COLO668 (cell line): ENCODE measurements around the gene MLST8.
A peak's percentile ranks its signal among the peaks of the same experiment; 100 is the strongest.

Source experiments
- DNase-seq: peaks from one replicate; lab custom pipeline; 2025; ENCODE audit not compliant: unreplicated experiment; lab: John Stamatoyannopoulos, UW

The MLST8 gene

DNA sequence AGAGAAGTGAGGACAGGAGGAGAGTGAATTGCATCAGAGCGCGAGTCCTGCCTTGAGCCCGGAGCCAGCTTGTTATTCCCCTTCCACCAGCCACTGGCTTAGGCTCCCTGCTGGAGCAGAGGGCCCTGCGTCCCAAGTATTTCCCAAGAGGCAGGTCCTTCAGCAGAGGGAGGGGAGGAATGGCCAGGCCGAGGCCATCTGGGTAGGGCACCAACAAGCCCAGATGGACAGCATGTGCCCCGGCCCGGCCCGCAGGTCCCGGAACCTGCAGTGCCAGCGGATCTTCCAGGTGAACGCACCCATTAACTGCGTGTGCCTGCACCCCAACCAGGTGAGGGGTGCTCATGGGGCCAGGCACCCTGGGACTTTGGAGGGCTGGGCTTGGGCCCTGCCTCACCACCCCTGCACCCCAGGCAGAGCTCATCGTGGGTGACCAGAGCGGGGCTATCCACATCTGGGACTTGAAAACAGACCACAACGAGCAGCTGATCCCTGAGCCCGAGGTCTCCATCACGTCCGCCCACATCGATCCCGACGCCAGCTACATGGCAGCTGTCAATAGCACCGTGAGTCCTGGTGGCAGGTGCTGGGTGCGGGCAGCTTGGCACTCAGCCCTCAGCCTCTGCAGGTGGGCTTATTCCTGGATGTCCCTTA, 1.7 kb downstream of the MLST8 start:
- no peak for DNase-seq

DNA sequence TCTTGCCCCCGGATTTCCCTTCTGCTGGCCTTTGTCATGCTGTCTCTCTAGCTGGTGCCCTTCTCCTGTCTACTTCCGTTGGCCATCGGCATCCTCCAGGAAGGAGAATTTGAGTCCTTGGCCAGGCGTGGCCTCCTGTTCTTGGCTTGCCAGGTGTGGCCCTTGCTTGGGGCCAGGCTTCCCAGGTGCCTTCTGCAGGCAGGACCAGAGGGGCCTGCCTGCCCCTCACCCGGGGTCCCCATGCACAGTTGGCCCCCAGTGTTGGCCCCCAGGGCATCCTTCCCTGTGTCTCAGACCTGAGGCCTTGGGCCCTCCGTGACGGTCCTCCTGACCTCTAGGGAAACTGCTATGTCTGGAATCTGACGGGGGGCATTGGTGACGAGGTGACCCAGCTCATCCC, 2.6 kb downstream of the MLST8 start:
- no peak for DNase-seq

DNA sequence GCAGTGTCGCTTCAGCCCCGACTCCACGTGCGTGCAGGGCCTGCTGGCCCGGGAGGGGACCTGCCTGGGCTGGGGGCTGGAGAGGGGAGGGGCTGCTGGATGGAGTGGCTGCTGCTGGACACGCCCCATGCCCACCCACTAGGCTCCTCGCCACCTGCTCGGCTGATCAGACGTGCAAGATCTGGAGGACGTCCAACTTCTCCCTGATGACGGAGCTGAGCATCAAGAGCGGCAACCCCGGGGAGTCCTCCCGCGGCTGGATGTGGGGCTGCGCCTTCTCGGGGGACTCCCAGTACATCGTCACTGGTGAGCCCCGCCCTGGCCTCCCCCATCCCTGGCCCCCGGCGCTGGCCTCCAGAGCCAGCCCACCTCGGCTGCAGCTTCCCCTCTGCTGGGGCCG, 3.1 kb downstream of the MLST8 start:
- DNase-seq: no peak

DNA sequence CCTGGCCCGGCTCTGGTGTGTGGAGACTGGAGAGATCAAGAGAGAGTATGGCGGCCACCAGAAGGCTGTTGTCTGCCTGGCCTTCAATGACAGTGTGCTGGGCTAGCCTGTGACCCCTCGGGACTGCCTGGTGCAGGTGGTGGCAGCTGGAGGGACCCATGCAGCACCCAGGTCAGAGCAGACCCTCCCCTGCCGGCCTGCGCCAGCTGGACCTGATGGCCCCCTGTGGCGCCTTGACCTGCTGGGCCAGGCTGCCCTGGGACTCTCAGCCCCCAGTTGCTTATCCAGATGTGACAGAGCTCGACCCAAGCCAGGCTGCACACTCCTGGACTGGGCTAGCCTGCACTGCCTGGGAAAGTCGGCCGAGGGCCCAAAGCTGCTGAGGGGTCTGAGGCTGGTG, 3.5 kb downstream of the MLST8 start:
- DNase-seq: no peak

DNA sequence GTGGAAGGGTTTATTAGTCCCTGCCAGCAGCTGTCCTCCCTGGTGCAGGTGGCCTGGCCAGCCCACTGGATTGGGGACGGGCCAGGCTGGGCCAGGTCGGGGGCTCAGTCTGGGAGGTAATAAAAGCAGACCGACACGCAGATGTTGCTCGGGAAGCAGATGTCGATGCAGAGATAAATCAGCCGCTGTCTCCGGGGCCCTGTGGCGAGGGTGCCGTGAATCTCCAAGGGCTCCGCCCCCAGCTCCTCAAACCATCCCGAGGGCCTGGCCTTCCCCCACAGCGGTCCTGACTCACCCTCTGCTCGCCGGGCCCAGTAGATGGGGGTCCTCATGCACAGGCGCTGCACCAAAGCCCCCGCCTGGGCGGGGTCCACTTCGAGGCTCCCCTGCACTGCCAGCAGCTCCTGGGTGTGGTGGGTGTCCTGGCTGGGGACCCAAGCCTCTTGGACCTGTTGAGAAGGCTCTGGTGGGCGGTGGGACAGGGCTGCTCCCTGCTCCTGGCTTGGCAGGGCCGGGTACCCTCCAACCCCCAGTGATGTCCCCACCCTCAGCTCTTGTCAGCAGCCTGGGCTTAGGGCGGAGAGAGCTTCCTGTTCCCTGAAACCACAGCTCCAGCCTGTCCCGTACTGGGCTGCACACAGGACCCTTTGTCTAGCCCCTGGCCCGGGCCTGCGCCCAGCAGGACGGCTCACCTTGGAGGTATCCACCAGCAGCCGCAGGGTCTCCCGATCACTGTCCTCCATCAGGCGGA, 4.2 kb downstream of the MLST8 start:
- peak; percentile 16 for DNase-seq

DNA sequence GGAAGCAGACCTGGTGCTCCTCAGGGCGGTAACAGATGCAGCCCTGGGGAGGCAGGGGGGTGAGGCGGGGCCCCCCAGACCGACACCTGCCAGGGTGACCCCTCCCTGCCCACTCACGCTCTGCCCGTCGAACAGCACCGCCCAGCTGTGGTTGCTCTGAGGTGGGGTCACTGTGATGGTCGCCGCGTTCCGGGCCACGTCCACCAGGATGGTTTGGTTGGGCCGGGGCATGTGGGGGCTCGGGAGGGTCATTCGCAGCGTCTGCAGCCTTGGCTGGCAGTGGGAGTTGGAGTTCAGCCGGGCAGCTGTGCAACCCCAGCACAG, 4.7 kb downstream of the MLST8 start:
- DNase-seq: no peak

DNA sequence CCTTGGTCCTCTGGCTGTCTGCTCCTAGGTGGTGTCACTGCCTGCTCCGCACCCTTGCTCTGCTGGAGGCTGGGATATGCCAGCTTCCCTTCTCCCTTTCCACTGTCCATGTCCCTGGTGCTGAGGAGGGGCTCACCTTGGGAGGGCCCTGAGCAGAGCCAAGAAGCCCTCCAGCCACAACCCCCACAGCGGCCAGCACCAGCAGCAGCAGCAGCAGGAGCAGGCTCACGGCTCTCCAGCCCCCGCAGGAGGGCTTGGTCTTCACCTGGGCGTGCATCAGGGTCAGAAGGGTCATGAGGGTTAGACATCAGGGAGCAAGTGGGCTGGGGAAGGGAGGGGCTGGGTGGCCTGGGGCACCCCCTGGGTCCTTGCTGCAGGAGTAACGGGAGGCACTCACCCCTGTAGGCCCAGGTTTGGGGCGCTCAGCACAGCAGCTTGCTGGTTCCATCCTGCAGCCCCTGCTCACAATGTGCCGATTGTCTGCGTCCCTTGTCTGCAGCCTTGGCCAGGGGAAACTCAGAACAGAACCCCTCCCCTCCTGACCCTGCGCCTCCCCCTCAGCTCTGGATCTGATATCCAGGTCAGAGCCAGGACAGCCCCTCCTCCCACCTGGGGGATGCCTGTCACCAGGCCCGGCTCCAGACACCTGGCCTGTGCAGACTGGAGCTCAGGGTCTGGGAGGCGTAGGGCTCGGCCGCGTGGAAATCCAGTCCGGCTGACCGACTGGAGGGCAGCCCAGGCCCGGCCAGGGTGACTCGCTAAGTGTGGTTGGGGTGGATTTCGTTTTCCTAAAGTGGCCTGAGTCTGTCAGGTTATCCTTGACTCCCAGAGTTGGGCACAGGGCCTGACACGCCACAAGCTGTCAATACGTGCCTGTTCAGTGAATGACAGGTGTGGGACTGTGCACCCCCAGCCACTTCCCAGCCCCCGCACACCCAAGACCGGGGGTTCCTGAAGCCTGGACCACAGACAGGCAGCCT, 5.4 kb downstream of the MLST8 start, which contains the start of gene BRICD5:
TSS of gene BRICD5 (minus strand) at position 478 of the 980 bp plus-strand sequence. CDS start at position 448, 30 bp downstream.
- no peak for DNase-seq

DNA sequence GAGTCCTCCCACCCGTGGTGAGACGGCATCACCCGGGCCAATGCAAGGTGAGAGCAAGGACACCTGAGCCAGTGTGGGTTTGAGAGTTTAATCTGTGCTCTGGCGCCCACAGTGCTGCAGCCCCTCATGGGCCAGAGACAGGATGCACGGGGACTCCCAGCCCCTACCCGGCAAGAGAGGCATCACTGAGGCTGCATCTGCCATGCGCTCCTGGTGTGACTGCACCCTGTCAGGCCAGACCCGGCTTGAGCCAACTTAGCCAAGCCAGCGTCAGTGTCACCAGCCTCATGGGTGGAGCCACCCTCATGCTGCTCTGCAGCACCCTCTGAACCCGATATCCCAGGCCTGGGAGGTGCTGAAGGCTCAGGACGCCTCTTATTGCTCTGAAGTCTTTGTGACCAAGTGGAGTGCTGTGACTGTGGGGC, 6.7 kb downstream of the MLST8 start:
- no peak for DNase-seq

DNA sequence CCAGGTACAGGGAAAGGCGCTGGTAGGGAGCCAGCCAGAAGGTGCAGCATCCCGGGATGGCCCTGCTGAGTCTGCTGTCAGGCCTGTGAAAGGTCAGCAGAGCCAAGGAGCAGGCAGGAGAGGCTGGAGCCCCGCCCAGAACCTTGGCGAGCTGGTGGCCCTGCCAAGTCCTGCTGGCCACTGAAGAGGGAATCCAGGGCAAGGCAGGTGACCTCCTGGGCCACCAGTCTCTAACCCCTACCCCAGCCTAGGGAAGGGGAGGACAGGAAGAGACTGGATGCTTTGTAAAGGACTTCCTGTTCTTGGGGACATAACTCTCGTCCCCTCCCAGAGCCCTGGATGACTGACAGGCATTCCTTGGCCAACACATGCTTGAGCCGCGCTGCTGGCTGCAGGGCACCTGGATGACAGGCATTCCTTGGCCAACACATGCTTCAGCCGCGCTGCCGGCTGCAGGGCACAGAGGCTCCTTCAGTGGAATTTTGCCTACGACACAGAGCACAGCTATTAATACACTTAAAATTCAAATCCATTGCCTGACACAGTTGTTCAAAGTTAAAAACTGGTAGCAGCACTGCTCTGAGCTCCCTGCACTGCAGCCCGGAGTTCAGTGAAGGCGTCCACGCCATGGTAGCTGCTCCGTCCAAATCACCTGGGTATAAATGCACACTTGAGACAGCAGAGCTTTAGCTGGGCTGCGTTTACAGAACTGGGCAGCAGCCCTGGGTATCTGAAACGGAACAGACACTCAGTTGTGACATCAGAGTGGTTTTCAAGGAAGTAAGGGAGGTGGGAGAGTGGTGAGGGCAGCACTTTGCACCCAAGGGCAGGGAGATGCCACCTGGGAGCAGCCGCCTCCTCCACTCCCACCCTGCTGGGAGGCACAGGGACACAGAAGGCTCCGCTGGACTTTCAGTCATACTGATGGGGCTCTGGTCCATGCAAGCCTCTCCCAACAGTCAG, 7.4 kb downstream of the MLST8 start:
- DNase-seq: peak; percentile 32

DNA sequence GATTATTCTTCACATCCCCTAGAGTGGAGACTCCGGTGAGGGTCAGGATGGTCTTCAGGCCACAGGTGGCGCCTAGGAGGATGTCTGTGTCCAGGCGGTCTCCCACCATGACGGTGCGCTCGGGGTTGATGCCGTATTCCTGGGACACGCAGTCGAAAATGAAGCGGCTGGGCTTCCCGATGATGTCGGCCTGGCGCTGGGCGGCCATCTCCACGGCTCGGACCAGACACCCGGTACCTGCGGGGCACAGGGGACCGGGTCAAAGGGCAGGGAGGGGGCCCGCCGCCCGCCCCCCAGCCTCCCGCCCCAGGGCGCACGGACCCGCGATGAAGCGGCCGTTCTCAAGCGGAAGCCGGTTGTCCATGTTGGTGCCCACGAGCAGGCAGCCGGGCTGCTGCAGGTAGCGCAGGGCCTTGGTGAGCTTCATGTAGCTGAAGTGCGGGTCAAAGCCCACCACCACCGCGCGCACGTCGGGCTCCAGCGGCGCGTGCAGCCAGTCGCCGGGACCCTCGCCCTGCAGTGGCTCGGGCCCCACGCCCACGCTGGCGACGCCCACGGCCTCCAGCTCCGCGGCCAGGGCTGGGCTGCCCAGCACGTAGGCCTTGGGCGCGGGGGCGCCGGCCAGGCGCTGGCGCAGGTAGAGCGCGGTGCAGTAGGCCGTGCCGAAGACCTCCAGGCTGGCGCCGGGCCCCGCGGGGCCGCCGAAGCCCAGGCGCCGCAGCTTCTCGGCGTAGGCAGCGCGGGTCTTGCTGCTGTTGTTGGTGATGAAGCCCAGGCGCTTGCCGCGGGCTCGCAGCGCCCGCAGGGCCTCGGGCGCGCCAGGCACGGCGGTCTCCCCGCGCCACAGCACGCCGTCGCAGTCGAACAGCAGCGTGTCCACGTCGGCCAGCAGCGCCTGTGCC, 8.8 kb downstream of the MLST8 start:
- DNase-seq: peak; percentile 49

DNA sequence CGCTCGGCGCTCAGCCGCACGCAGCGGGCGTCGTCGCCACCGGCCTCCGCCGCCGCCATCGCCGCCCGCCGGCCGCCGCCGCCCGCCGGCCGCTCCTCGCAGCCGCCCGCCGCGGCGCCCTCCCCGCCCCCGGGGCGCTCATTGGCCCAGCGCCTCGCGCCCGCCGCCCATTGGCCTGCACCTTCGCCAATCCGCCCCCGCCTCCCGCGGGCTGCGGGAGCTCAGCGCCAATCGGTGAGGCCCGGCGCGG, 9.4 kb downstream of the MLST8 start, which contains the start of gene PGP:
TSS of gene PGP (minus strand) at position 122 of the 250 bp plus-strand sequence. CDS start at position 59, 63 bp downstream.
- DNase-seq: no peak

DNA sequence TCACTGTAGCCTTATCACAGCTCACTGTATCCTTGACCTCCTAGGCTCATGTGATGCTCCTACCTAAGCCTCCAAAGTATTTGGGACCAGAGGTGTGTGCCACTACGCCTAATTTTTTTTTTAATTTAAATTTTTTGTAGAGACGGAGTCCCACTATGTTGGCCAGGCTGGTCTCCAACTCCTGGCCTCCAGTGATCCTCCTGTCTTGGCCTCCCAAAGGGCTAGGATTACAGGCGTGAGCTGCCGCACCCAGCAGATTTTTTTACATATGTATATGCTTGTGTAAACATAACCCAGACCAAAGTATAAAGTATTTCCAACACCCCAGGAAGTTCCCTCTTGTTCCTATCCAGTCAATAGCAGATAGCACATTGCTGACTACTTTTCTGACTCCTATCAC, 11.1 kb downstream of the MLST8 start:
- no peak for DNase-seq

DNA sequence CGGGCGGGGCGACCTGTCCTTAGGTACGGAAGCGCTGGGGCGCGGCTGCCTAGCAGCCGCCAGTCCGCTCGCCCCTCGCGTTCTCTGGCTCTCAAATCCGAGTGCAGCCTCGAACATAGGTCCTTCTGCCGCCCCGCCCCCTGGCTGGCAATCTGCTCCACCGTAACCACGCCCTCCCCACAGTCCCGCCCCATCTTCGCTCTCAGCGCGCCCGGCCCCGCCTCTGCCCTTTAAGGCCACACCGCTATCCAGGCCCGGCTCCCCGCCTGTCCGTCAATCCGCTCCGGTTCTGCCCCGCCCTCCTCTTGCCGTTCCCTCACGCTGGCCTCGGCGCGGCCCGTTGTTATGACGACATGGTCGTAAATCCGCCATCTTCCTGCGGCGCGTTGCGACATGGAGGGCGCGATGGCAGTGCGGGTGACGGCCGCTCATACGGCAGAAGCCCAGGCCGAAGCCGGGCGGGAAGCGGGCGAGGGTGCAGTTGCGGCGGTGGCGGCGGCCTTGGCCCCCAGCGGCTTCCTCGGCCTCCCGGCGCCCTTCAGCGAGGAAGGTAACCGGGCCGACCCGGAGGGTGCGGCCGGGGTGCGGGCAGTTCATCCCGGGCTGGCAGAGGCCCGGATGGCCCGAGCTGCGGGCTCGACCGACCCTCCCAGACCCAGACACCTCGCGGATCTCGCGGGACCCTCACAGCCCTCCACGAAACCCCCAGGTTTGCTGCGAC, 18.1 kb downstream of the MLST8 start, which contains the start of gene E4F1:
TSS of gene E4F1 (plus strand) at position 371 of the 721 bp plus-strand sequence. CDS start at position 394, 23 bp downstream.
- DNase-seq: peak; percentile 99

DNA sequence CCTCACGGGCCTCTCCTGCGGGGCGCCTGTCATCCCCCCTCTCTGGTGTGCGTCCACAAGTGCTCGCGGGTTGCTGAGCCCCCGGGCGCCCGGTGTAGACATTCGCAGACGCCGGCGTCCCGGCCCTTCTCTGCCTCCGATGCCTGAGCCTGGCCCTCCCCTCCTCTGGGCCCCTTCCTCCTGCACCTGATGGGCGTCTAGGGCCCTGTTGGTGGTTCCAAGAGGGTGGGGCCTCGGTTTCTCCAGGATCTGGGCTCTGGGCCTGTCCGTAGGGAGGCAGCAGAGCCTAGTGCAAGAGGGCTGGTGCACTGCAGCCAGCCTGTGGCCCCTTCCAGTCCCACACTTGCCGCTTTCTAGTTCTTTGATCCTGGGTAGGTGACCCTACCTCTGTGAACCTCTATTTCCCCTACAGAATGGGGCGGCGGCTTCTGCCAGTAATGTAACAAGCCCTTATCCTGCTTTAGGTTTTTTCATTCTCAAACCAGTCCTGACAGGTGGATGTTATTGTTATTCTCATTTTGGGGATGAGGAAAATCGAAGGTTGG, 18.8 kb downstream of the MLST8 start:
- peak; percentile 59 for DNase-seq

DNA sequence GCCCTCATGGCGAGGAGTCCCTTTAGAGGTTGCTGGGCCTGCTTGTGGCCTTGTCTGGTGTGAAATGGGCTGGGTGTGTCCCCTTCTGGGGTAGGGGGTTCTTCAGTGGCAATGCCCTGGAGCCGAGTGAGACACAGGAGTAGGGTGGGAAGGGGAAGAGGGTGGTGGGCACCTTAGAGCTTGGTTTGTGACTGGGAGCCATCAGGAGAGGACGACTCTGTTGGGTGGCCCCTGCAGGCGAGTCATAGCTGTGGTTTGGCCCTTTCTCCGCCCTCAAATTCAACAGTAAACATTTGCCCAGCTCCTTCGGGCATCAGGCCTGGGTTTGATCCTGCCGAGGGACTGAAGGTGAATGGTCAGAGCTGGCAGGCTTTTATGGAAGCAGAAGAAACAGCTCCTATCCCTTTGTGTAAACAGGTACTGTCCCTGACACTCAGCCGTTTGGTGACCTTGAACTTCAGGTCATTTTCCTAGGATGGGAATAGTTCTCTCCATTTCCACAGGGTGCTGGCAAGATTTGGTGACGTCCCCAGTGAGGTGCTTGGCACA, 21.1 kb downstream of the MLST8 start:
- peak; percentile 31 for DNase-seq

DNA sequence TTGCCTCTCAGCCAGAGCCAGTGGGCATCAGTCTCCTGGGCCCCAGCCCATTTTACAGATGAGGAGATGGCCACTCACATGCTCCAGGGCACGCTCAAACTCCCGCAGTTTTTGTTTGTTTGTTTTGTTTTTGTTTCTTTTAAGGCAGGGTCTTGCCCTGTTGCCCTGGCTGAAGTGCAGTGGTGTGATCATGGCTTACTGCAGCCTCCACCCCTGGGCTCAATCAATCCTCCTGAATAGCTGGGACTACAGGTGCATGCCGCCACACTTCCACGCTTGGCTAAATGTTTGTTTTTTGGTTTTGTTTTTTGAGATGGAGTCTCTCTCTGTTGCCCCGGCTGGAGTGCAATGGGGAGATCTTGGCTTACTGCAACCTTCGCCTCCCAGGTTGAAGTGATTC, 21.7 kb downstream of the MLST8 start:
- no peak for DNase-seq

DNA sequence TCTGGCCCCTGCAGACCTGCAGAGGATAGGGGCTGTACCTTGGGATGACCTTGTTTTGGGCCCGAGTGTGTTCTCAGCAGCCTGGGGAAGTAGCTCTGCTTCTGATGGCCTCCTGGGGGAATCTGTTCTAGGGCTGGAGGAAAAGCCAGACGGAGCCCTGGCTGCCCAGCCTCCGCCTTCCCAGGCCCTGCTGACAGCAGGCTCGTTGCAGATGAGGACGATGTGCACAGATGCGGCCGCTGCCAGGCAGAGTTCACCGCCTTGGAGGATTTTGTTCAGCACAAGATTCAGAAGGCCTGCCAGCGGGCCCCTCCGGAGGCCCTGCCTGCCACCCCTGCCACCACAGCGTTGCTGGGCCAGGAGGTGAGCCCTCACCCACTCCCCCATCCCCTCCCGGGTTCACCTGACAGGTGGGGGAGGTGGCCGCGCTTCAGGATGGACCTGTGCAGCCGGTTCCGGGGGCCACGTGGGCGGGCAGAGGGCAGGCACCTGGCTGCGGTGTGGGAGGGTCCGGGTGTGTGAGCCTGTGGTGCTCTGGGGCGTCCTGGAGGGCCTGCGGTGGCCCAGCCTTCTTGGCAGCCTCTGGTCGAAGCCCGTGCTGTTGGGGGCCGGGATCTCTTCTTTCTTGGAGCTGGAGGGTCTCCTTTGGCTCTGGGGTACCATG, 23.0 kb downstream of the MLST8 start:
- DNase-seq: no peak

DNA sequence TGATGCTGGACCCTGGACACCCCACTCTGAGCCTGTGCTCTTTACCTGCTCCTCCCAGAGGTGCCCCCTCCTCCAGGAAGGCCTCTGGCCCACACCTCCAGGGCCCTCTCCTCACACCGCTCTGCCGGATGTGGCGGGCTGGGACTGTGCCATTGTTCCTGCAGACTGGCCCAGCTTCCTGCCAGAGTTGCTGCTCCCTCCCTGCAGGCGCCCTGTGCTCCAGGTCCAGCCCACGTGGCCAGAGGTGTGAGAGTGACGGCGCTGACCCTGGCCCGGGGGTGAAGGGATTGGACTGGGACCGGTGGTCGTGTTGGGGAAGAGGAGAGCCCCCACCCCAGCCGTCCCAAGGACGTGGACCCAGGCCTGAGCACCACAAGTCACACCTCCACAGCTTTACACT, 23.8 kb downstream of the MLST8 start:
- DNase-seq: no peak
